ENCODE measurements around the gene DCC.

DNA sequence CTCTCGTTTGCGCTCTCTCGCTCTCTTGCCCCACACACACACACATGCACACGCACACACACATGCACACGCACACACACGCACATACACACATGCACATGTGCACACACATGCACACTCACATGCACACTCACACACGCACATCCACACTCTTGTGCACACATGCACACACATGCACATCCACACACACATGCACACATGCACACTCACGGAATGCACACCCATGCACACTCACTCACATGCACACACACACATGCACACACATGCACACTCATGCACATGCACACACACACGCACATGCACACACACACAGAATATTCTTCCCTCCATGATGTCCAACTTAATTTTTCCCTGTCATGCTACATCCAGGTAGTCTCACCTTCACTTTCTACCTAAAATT, 360.1 kb downstream of the DCC start:
- TF ChIP-seq, protein P1, sequence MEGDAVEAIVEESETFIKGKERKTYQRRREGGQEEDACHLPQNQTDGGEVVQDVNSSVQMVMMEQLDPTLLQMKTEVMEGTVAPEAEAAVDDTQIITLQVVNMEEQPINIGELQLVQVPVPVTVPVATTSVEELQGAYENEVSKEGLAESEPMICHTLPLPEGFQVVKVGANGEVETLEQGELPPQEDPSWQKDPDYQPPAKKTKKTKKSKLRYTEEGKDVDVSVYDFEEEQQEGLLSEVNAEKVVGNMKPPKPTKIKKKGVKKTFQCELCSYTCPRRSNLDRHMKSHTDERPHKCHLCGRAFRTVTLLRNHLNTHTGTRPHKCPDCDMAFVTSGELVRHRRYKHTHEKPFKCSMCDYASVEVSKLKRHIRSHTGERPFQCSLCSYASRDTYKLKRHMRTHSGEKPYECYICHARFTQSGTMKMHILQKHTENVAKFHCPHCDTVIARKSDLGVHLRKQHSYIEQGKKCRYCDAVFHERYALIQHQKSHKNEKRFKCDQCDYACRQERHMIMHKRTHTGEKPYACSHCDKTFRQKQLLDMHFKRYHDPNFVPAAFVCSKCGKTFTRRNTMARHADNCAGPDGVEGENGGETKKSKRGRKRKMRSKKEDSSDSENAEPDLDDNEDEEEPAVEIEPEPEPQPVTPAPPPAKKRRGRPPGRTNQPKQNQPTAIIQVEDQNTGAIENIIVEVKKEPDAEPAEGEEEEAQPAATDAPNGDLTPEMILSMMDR (conservative IDR thresholded peaks at IDR 0.05; ENCODE audit: low read depth, low read length): no peak
- TF ChIP-seq EZH2 (IDR thresholded peaks at IDR 0.05; ENCODE audit: low read length, unreplicated experiment): no peak
- no peak for TF ChIP-seq EZH2phosphoT487 (IDR thresholded peaks at IDR 0.05; ENCODE audit: borderline replicate concordance, low read length)

Data from PC-3 (cell line).